GM12878 (cell line): Measurements from ENCODE around the gene SOCS1. TPM values are rescaled to one million over a fixed set of nuclear protein-coding genes. Genes with fewer than 3 reads are reported as not detected.
A peak's percentile ranks its signal among the peaks of the same experiment; 100 is the strongest.

Source experiments
- ATAC-seq: fragments of 200-7000 bp; cut with Tn5 transposase; 3 replicates; pipeline ENCODE4 v1.9.1; 2020; ENCODE audit warnings: mild to moderate bottlenecking, moderate library complexity
- BruUV-seq: library from RNA; stranded (reverse); fragments of 400-500 nt; replicated peaks from 2 replicates; lab custom pipeline; 2021; lab: Mats Ljungman, UMichigan
- CTCF ChIA-PET: fragments of 300-600 bp; sonication (Branson Sonifier 250); formaldehyde crosslinking; extraction: SDS; loops from one replicate; lab custom pipeline; 2021; ENCODE audit warnings: inconsistent platforms; lab: Yijun Ruan, JAX
- POLR2A ChIA-PET: fragments of 350-600 bp; formaldehyde crosslinking; extraction: SDS; loops from one replicate; lab custom pipeline; 2021; ENCODE audit warnings: inconsistent platforms; lab: Charles Lee
- RAD21 ChIA-PET: fragments of 300-600 bp; sonication (Branson Sonifier 250); formaldehyde crosslinking; loops from one replicate; lab custom pipeline; 2023; ENCODE audit warnings: antibody characterized with exemption; ENCODE audit not compliant: unreplicated experiment; lab: Charles Lee
- SMC1A ChIA-PET: fragments of 300-600 bp; sonication (Branson Sonifier 250); formaldehyde crosslinking; loops from one replicate; lab custom pipeline; 2023; ENCODE audit not compliant: unreplicated experiment, uncharacterized antibody; lab: Charles Lee
- DNase-seq: peaks from one replicate; pipeline ENCODE4 v3.0.0-alpha.2; 2011; ENCODE audit warnings: low read depth, low spot score
- FAIRE-seq: peaks from 3 replicates; lab custom pipeline; 2011; peaks lifted over from hg19 to GRCh38; lab: Jason Lieb, UNC
- H2AFZ ChIP-seq: 2 replicates; pipeline ENCODE4 v1.6.0; 2011; ENCODE audit warnings: low read depth, low read length, control low read depth; ENCODE audit not compliant: control insufficient read depth
- H3K27ac ChIP-seq: 2 replicates; pipeline ENCODE4 v1.5.1; 2011; ENCODE audit warnings: control low read depth; ENCODE audit not compliant: control insufficient read depth, insufficient read depth
- H3K27me3 ChIP-seq, 2 experiments: replicated peaks in 1 of 2; 2 replicates each; pipeline versions ENCODE4 v1.6.0 to v1.6.1; 2011; ENCODE audit warnings: low read length in 1 of 2; ENCODE audit not compliant: control insufficient read depth in 2 of 2, insufficient read depth in 2 of 2
- H3K36me3 ChIP-seq, 2 experiments: 2 replicates each; pipeline ENCODE4 v1.5.1; 2011; ENCODE audit warnings: low read length in 1 of 2; ENCODE audit not compliant: control insufficient read depth in 2 of 2, insufficient read depth in 2 of 2
- H3K4me1 ChIP-seq: 2 replicates; pipeline ENCODE4 v1.6.1; 2011; ENCODE audit warnings: mild to moderate bottlenecking, low read length, moderate library complexity, mixed read lengths; ENCODE audit not compliant: control insufficient read depth, insufficient read depth
- H3K4me2 ChIP-seq: 2 replicates; pipeline ENCODE4 v1.6.0; 2011; ENCODE audit warnings: control low read depth; ENCODE audit not compliant: control insufficient read depth, insufficient read depth
- H3K4me3 ChIP-seq: fragments of 200-600 bp; sonication (generic); 2 replicates; pipeline ENCODE4 v1.5.1; 2016
- H3K79me2 ChIP-seq: 2 replicates; pipeline ENCODE4 v1.6.0; 2011; ENCODE audit warnings: low read length; ENCODE audit not compliant: control insufficient read depth, insufficient read depth
- H3K9ac ChIP-seq: 2 replicates; pipeline ENCODE4 v1.8.0; 2011; ENCODE audit warnings: low read length, control low read depth, mixed read lengths; ENCODE audit not compliant: control insufficient read depth, insufficient read depth
- H3K9me3 ChIP-seq: replicated peaks from 3 replicates; pipeline ENCODE4 v1.5.1; 2011; ENCODE audit warnings: mild to moderate bottlenecking, low read length; ENCODE audit not compliant: control insufficient read depth, insufficient read depth
- H4K20me1 ChIP-seq: 2 replicates; pipeline ENCODE4 v1.6.0; 2011; ENCODE audit not compliant: control insufficient read depth, insufficient read depth
- CBX5 ChIP-seq: sonication (generic); IDR thresholded peaks from 2 replicates; pipeline ENCODE4 v1.6.1; 2016; ENCODE audit warnings: low read depth, moderate library complexity, mild to moderate bottlenecking, inconsistent platforms
- DPF2 ChIP-seq: fragments of 450-650 bp; IDR thresholded peaks from 2 replicates; pipeline ENCODE4 v1.6.1; 2017; ENCODE audit warnings: mild to moderate bottlenecking
- E2F8 ChIP-seq: fragments of 450-650 bp; IDR thresholded peaks from 2 replicates; pipeline ENCODE4 v1.6.1; 2018; ENCODE audit warnings: mild to moderate bottlenecking, low read depth, moderate library complexity; ENCODE audit not compliant: partially characterized antibody
- IRF5 ChIP-seq: fragments of 450-650 bp; IDR thresholded peaks from 2 replicates; pipeline ENCODE4 v1.6.1; 2017; ENCODE audit warnings: borderline replicate concordance
- JUND ChIP-seq: IDR thresholded peaks from 2 replicates; pipeline ENCODE4 v1.6.1; 2012; ENCODE audit warnings: low read depth, mild to moderate bottlenecking, low read length, improper control_type of control experiment, moderate library complexity
- MYB ChIP-seq: fragments of 150-350 bp; IDR thresholded peaks from 2 replicates; pipeline ENCODE4 v1.6.1; 2014; ENCODE audit warnings: mild to moderate bottlenecking, low read depth, low read length, borderline replicate concordance
- MYC ChIP-seq: IDR thresholded peaks from 2 replicates; pipeline ENCODE4 v1.6.1; 2011; ENCODE audit warnings: mild to moderate bottlenecking, low read length, moderate library complexity, inconsistent platforms; ENCODE audit not compliant: insufficient read depth, insufficient replicate concordance, insufficient read length, severe bottlenecking
- RAD21 ChIP-seq: IDR thresholded peaks from 2 replicates; pipeline ENCODE4 v1.6.1; 2011; ENCODE audit warnings: mild to moderate bottlenecking, low read depth, low read length, moderate library complexity; ENCODE audit not compliant: insufficient read depth
- RELB ChIP-seq: fragments of 450-650 bp; IDR thresholded peaks from 2 replicates; pipeline ENCODE4 v1.6.1; 2017; ENCODE audit warnings: low read depth, mild to moderate bottlenecking, moderate library complexity
- RFX5 ChIP-seq: IDR thresholded peaks from 2 replicates; pipeline ENCODE4 v1.6.1; 2011; ENCODE audit warnings: low read depth, low read length, improper control_type of control experiment
- YBX1 ChIP-seq: fragments of 450-650 bp; IDR thresholded peaks from 2 replicates; pipeline ENCODE4 v1.6.1; 2016; ENCODE audit warnings: antibody characterized with exemption
- WGBS: methylation state at CpG from one replicate; pipeline ENCODE4 v1.1.6; 2016; ENCODE audit warnings: low lambda C conversion rate; ENCODE audit not compliant: insufficient replicate concordance, insufficient coverage; ENCODE audit errors: missing lambda C conversion rate; 5-methylcytosine and 5-hydroxymethylcytosine counted together
- in situ Hi-C: fragments of 300-500 bp; cut with MboI; formaldehyde crosslinking; loops from 9 replicates; pipeline ENCODE4 v1.14.3; 2018; ENCODE audit warnings: mixed read lengths
- intact Hi-C: fragments of 100-400 bp; cut with micrococcal nuclease; formaldehyde crosslinking; loops from one replicate; pipeline ENCODE4 v1.14.2; 2022; ENCODE audit not compliant: unreplicated experiment
- polyA plus RNA-seq, 11 experiments: library from polyadenylated mRNA; depleted of rRNA in 4 of 11; unstranded in 6 of 11; stranded (reverse) in 5 of 11; fragments of >200 nt; fragmentation: Nextera tagmentation in 4 of 11; fragmentation: Illumina TruSeq in 1 of 11; extraction: Ambion mirVana in 4 of 11; extraction: Trizol in 1 of 11; gene quantifications; 1 replicate in 1 of 11; 2 replicates in 10 of 11; pipeline versions ENCODE4 v1.2.1 to v1.2.3, GENCODE V29; 2011 to 2016; ENCODE audit warnings: inconsistent platforms in 2 of 11, missing spikeins in 2 of 11, low read depth in 1 of 11
- total RNA-seq, 4 experiments: library from RNA; depleted of rRNA in 3 of 4; stranded (reverse); fragments of >200 nt in 3 of 4; fragmentation: Illumina TruSeq in 1 of 4; extraction: Trizol in 1 of 4; gene quantifications; 2 replicates each; pipeline versions ENCODE4 v1.2.1 to v1.2.3, GENCODE V29; 2013 to 2021

Gene SOCS1
- total and polyA plus RNA-seq, 10 of the 15 experiments (the other 5 are each of a cell fraction or from before 2014, with no cell fraction given) = 0.42 to 39.8 (median 11.2) TPM

GRCh38 chr16:11254913-11255736, 879 bp downstream of the SOCS1 start (continued):
- TF ChIP-seq RELB (no peak), RFX5 (no peak)

GRCh38 chr16:11253995-11254912, 1.8 kb downstream of the SOCS1 start:
- Histone ChIP-seq H4K20me1 (no peaks in the 10 kb centered on the region), H3K79me2 (peaks cover 37% of the 10 kb centered on the region), H3K4me2 (peak overlapping the region; percentile 92), H3K4me1 (peaks cover 41% of the 10 kb centered on the region), H3K9ac (peak overlapping the region; percentile 89), H3K27ac (peak overlapping the region; percentile 71), H3K27me3 (no peaks in the 10 kb centered on the region), H3K4me3 (peak overlapping the region; percentile 91), H2AFZ (peak overlapping the region; percentile 25; the same call in 1 of the 2 replicates), H3K36me3 (peaks cover 0 to 3% of the 10 kb centered on the region in 2 experiments; a peak in 1 of 4 replicates), H3K9me3 (no peaks in the 10 kb centered on the region)
- FAIRE-seq (peak; percentile 49), DNase-seq (no peak), ATAC-seq (no peak)
- intact Hi-C loops = loop anchor here (2.0 kb wide), 2 partner anchors 29 to 51 kb away; no protein-coding TSS in a partner anchor
- ChIA-PET POLR2A (interaction anchor here (0.6 to 6.6 kb wide), 15 partner anchors 21 to 289 kb away, joined by 3 to 80 read pairs (median 7); no protein-coding TSS in a partner anchor), RAD21 (interaction anchor here (0.7 to 11.8 kb wide), 30 partner anchors 18 to 304 kb away, joined by 3 to 243 read pairs (median 12); no protein-coding TSS in a partner anchor), CTCF (interaction anchor here (0.8 to 11.0 kb wide), 20 partner anchors 18 to 300 kb away, joined by 3 to 170 read pairs (median 10); no protein-coding TSS in a partner anchor), SMC1A (interaction anchor here (0.8 to 8.8 kb wide), 23 partner anchors 18 to 306 kb away, joined by 3 to 108 read pairs (median 5); no protein-coding TSS in a partner anchor)
- in situ Hi-C loops = loop anchor here (5.0 kb wide), 1 partner anchor 287 kb away; no protein-coding TSS in a partner anchor
- 0% methylated on average over 29 of the region's 29 CpGs for WGBS
- BruUV-seq = TSS peak; percentile 67
- TF ChIP-seq E2F8 (no peak), DPF2 (no peak), IRF5 (no peak), CBX5 (no peak), MYC (no peak), JUND (no peak), MYB (no peak), RAD21 (no peak), YBX1 (no peak)
